Endothelial cell of umbilical vein (primary cell): ENCODE data around the gene NUP50. TPM values are rescaled to one million over a fixed set of nuclear protein-coding genes. Genes with fewer than 3 reads are reported as not detected.

Source experiments
- BruUV-seq: library from RNA; stranded (reverse); fragments of 400-500 nt; replicated peaks from 2 replicates; lab custom pipeline; 2021; lab: Mats Ljungman, UMichigan
- CTCF ChIA-PET: fragments of 300-600, 350-600 bp; sonication (Branson Sonifier 250); formaldehyde crosslinking; loops from one replicate; lab custom pipeline; 2021; ENCODE audit warnings: antibody characterized with exemption, inconsistent platforms; lab: Charles Lee
- POLR2A ChIA-PET: fragments of 300-600, 350-600 bp; sonication (Branson Sonifier 250); formaldehyde crosslinking; loops from one replicate; lab custom pipeline; 2021; ENCODE audit warnings: antibody characterized with exemption, inconsistent platforms; lab: Charles Lee
- DNase-seq: peaks from one replicate; pipeline ENCODE4 v3.0.0-alpha.2; 2011; ENCODE audit warnings: low read depth, low spot score
- FAIRE-seq: peaks from 2 replicates; lab custom pipeline; 2011; peaks lifted over from hg19 to GRCh38; lab: Jason Lieb, UNC
- H2AFZ ChIP-seq: 2 replicates; pipeline ENCODE4 v1.6.0; 2012; ENCODE audit warnings: low read depth, low read length, control low read depth, inconsistent platforms
- H3K27ac ChIP-seq: 2 replicates; pipeline ENCODE4 v1.5.1; 2011; ENCODE audit warnings: low read depth, mild to moderate bottlenecking, control low read depth, low read length, moderate library complexity; ENCODE audit not compliant: insufficient read depth
- H3K27me3 ChIP-seq, 2 experiments: 2 replicates each; pipeline versions ENCODE4 v1.6.0 to v1.6.1; 2011; ENCODE audit warnings: low read length in 2 of 2, mixed read lengths in 1 of 2; ENCODE audit not compliant: control insufficient read depth in 2 of 2, insufficient read depth in 2 of 2
- H3K36me3 ChIP-seq, 2 experiments: 2 replicates in 1 of 2; 3 replicates in 1 of 2; pipeline ENCODE4 v1.5.1; 2011; ENCODE audit warnings: low read length in 2 of 2, mild to moderate bottlenecking in 1 of 2, moderate library complexity in 1 of 2; ENCODE audit not compliant: control insufficient read depth in 2 of 2, insufficient read depth in 2 of 2; ENCODE audit errors: extremely low read depth in 1 of 2
- H3K4me1 ChIP-seq: 3 replicates; pipeline ENCODE4 v1.5.1; 2011; ENCODE audit warnings: mild to moderate bottlenecking, low read length; ENCODE audit not compliant: control insufficient read depth, insufficient read depth; ENCODE audit errors: extremely low read depth
- H3K4me2 ChIP-seq: 2 replicates; pipeline ENCODE4 v1.6.1; 2011; ENCODE audit warnings: low read length, control low read depth, mixed read lengths; ENCODE audit not compliant: insufficient read depth
- H3K4me3 ChIP-seq, 3 experiments: fragments of 200-600 bp in 1 of 3; sonication (generic), shearing (Covaris generic) in 1 of 3; replicated peaks in 1 of 3; 2 replicates each; pipeline ENCODE4 v1.5.1; 2011 to 2016; ENCODE audit warnings: control low read depth in 3 of 3, low read length in 3 of 3, mild to moderate bottlenecking in 2 of 3, inconsistent platforms in 1 of 3, low read depth in 1 of 3, moderate library complexity in 1 of 3; ENCODE audit not compliant: insufficient read depth in 1 of 3
- H3K79me2 ChIP-seq: 2 replicates; pipeline ENCODE4 v1.6.0; 2012; ENCODE audit warnings: low read length, inconsistent platforms; ENCODE audit not compliant: control insufficient read depth, insufficient read depth
- H3K9ac ChIP-seq: replicated peaks from 2 replicates; pipeline ENCODE3; 2011; ENCODE audit warnings: low read length, control low read depth; ENCODE audit not compliant: insufficient read depth; ENCODE audit errors: extremely low read depth
- H3K9me1 ChIP-seq: replicated peaks from 3 replicates; pipeline ENCODE4 v1.6.0; 2011; ENCODE audit warnings: mild to moderate bottlenecking, low read length; ENCODE audit not compliant: control insufficient read depth, insufficient read depth; ENCODE audit errors: extremely low read depth
- H3K9me3 ChIP-seq: replicated peaks from 2 replicates; pipeline ENCODE4 v1.5.1; 2012; ENCODE audit warnings: low read length, inconsistent platforms; ENCODE audit not compliant: control insufficient read depth, insufficient read depth
- H4K20me1 ChIP-seq: replicated peaks from 2 replicates; pipeline ENCODE3; 2011; ENCODE audit warnings: mild to moderate bottlenecking, low read length; ENCODE audit not compliant: control insufficient read depth, insufficient read depth; ENCODE audit errors: extremely low read depth
- FOS ChIP-seq: IDR thresholded peaks from 2 replicates; pipeline ENCODE4 v1.6.1; 2011; ENCODE audit warnings: mild to moderate bottlenecking, low read length, moderate library complexity, borderline replicate concordance; ENCODE audit not compliant: insufficient read depth
- JUN ChIP-seq: IDR thresholded peaks from 2 replicates; pipeline ENCODE4 v1.6.1; 2011; ENCODE audit warnings: borderline replicate concordance, low read depth; ENCODE audit not compliant: insufficient read length, insufficient read depth
- POLR2A ChIP-seq: IDR thresholded peaks from 2 replicates; pipeline ENCODE4 v1.6.1; 2012; ENCODE audit warnings: low read depth, mild to moderate bottlenecking, control low read depth, low read length
- POLR2AphosphoS5 ChIP-seq: IDR thresholded peaks from 2 replicates; pipeline ENCODE4 v1.6.1; 2012; ENCODE audit warnings: low read depth, mild to moderate bottlenecking, control low read depth, low read length, moderate library complexity; ENCODE audit not compliant: insufficient read depth
- dilution Hi-C: fragments of 300-500 bp; cut with MboI; formaldehyde crosslinking; loops from one replicate; pipeline ENCODE4 v1.15.0; 2019; ENCODE audit warnings: low sequenced_read_pairs; ENCODE audit not compliant: extremely low pct_ligation_motif_present
- intact Hi-C: fragments of 100-400 bp; cut with micrococcal nuclease; formaldehyde crosslinking; loops from one replicate; pipeline ENCODE4 v1.10.0; 2022
- polyA plus RNA-seq, 4 experiments: library from polyadenylated mRNA; depleted of rRNA in 3 of 4; stranded (reverse) in 3 of 4; unstranded in 1 of 4; fragments of >200 nt; gene quantifications; 2 replicates each; pipeline versions ENCODE4 v1.2.1 to v1.2.3, GENCODE V29; 2011 to 2012; ENCODE audit warnings: missing spikeins in 1 of 4
- total RNA-seq: library from RNA; stranded (reverse); gene quantifications from 2 replicates; pipeline ENCODE4 v1.2.3, GENCODE V29; 2021
- TF ChIP-seq, protein P1 (sequence below): IDR thresholded peaks from 2 replicates; pipeline ENCODE4 v1.6.1; 2011; ENCODE audit not compliant: insufficient read depth, insufficient read length
- TF ChIP-seq, protein P2 (sequence below), 2 donors: IDR thresholded peaks; 1 replicate in 1 of 2; 2 replicates in 1 of 2; pipeline ENCODE4 v1.5.1; 2011; ENCODE audit warnings: low read length in 2 of 2, mild to moderate bottlenecking in 2 of 2, moderate library complexity in 2 of 2, control low read depth in 1 of 2, inconsistent platforms in 1 of 2, low read depth in 1 of 2; ENCODE audit not compliant: insufficient read depth in 1 of 2; ENCODE audit errors: extremely low read depth in 1 of 2

NUP50 gene
- total and polyA plus RNA-seq, 2 donors (not counting 3 experiments of a cell fraction or from before 2014, with no cell fraction given), result 12.4 to 90.9 TPM

DNA sequence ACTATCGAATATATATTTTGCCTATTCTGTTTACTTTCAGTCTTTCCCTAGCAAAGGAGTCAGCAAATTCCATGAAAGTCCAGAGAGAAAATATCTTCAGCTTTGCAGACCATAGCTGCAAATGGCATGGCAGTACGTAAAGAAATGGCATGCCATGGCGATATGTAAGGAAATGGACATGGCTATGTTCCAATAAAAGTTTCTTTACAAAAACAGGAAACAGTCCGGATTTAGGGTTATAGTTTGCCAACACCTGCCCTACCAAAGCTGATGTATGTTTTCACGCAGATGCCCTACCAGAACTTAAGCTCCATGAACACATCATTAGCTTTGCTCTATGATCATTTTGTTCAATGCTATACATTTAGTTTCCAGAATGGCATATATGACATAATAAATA lies 57.5 kb downstream of the NUP50 start:
- ChIA-PET POLR2A (no interaction called here), CTCF (interaction anchor here (1.5 to 4.4 kb wide), 4 partner anchors 9 to 43 kb away, joined by 4 to 22 read pairs (median 6); no protein-coding TSS in a partner anchor)
- intact Hi-C loops (no loop called here), dilution Hi-C loops (no loop called here)
- DNase-seq (peak; percentile 67), FAIRE-seq (peak; percentile 94)
- no peak for TF ChIP-seq POLR2AphosphoS5
- no peak for TF ChIP-seq POLR2A
- no peak for TF ChIP-seq FOS
- TF ChIP-seq, protein P1, sequence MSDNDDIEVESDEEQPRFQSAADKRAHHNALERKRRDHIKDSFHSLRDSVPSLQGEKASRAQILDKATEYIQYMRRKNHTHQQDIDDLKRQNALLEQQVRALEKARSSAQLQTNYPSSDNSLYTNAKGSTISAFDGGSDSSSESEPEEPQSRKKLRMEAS, result no peak
- TF ChIP-seq JUN, result no peak
- TF ChIP-seq, protein P2, sequence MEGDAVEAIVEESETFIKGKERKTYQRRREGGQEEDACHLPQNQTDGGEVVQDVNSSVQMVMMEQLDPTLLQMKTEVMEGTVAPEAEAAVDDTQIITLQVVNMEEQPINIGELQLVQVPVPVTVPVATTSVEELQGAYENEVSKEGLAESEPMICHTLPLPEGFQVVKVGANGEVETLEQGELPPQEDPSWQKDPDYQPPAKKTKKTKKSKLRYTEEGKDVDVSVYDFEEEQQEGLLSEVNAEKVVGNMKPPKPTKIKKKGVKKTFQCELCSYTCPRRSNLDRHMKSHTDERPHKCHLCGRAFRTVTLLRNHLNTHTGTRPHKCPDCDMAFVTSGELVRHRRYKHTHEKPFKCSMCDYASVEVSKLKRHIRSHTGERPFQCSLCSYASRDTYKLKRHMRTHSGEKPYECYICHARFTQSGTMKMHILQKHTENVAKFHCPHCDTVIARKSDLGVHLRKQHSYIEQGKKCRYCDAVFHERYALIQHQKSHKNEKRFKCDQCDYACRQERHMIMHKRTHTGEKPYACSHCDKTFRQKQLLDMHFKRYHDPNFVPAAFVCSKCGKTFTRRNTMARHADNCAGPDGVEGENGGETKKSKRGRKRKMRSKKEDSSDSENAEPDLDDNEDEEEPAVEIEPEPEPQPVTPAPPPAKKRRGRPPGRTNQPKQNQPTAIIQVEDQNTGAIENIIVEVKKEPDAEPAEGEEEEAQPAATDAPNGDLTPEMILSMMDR (IDR thresholded peaks at IDR 0.05; ENCODE audit: extremely low read depth in 1 of 2, insufficient read depth in 1 of 2, low read depth in 1 of 2, low read length in 2 of 2), result no peak
- Histone ChIP-seq H3K27me3 (no peaks in the 10 kb centered on the region), H3K27ac (no peak overlapping the region), H2AFZ (no peak overlapping the region), H3K4me2 (peak overlapping the region; percentile 42), H3K79me2 (no peaks in the 10 kb centered on the region), H3K4me3 (no peak overlapping the region), H4K20me1 (no peaks in the 10 kb centered on the region), H3K36me3 (no peaks in the 10 kb centered on the region), H3K4me1 (peaks cover 9% of the 10 kb centered on the region), H3K9ac (no peak overlapping the region), H3K9me3 (no peaks in the 10 kb centered on the region), H3K9me1 (no peaks in the 10 kb centered on the region)
- BruUV-seq, result no TSS peak
